NCI-H748 (cell line): ENCODE data around the gene AFF3.
A peak's percentile ranks its signal among the peaks of the same experiment; 100 is the strongest.

ENCODE experiments used
- DNase-seq: peaks from one replicate; lab custom pipeline; 2025; ENCODE audit not compliant: unreplicated experiment; lab: John Stamatoyannopoulos, UW

AFF3 gene

GRCh38 chr2:99898336-99899048, 243.9 kb downstream of the AFF3 start:
- DNase-seq, result no peak

- DNase-seq, result no peak
Measured at GRCh38 chr2:99891428-99891780, 251.0 kb downstream of the AFF3 start.

GRCh38 chr2:99890568-99891427, 251.6 kb downstream of the AFF3 start:
- no peak for DNase-seq

- no peak for DNase-seq
Measured at GRCh38 chr2:99888617-99889016, 253.8 kb downstream of the AFF3 start.

GRCh38 chr2:99886418-99886817, 256.0 kb downstream of the AFF3 start:
- no peak for DNase-seq

GRCh38 chr2:99883358-99883757, 259.0 kb downstream of the AFF3 start:
- DNase-seq, result no peak

GRCh38 chr2:99881901-99882591, 260.3 kb downstream of the AFF3 start:
- DNase-seq, result peak; percentile 93

- peak; percentile 70 for DNase-seq
Measured at GRCh38 chr2:99880964-99881294, 261.5 kb downstream of the AFF3 start.

- peak; percentile 5 for DNase-seq
Measured at GRCh38 chr2:99880148-99880963, 262.0 kb downstream of the AFF3 start.

GRCh38 chr2:99879481-99879880, 262.9 kb downstream of the AFF3 start:
- DNase-seq, result no peak

GRCh38 chr2:99878581-99879350, 263.6 kb downstream of the AFF3 start:
- DNase-seq, result no peak

- no peak for DNase-seq
Measured at GRCh38 chr2:99877963-99878362, 264.4 kb downstream of the AFF3 start.

- no peak for DNase-seq
Measured at GRCh38 chr2:99876956-99877355, 265.4 kb downstream of the AFF3 start.

- no peak for DNase-seq
Measured at GRCh38 chr2:99875627-99876201, 266.7 kb downstream of the AFF3 start.

GRCh38 chr2:99868260-99868659, 274.1 kb downstream of the AFF3 start:
- DNase-seq, result no peak

- DNase-seq, result no peak
Measured at GRCh38 chr2:99867770-99868169, 274.6 kb downstream of the AFF3 start.

GRCh38 chr2:99865818-99866676, 276.3 kb downstream of the AFF3 start:
- DNase-seq, result no peak

GRCh38 chr2:99864561-99865553, 277.5 kb downstream of the AFF3 start:
- DNase-seq, result no peak
